DOHH2 (cell line): Measurements from ENCODE around the gene TXNDC11.

ENCODE experiments used
- H3F3A ChIP-seq: fragments of 200-600 bp; sonication (generic), shearing (Covaris generic); 2 replicates; pipeline ENCODE4 v1.6.0; 2016; ENCODE audit warnings: antibody characterized with exemption, mild to moderate bottlenecking; ENCODE audit not compliant: control insufficient read depth, insufficient read depth
- H3K27ac ChIP-seq: fragments of 200-600 bp; sonication (generic); 2 replicates; pipeline ENCODE4 v1.5.1; 2014; ENCODE audit warnings: low read depth, mild to moderate bottlenecking, low read length, moderate library complexity
- H3K27me3 ChIP-seq: fragments of 200-600 bp; sonication (generic); 2 replicates; pipeline ENCODE4 v1.6.1; 2014; ENCODE audit warnings: mild to moderate bottlenecking, low read length, mixed read lengths; ENCODE audit not compliant: control insufficient read depth
- H3K36me3 ChIP-seq: fragments of 200-600 bp; sonication (generic); 2 replicates; pipeline ENCODE4 v1.6.1; 2014; ENCODE audit warnings: mild to moderate bottlenecking, low read length, moderate library complexity, mixed read lengths; ENCODE audit not compliant: control insufficient read depth
- H3K4me1 ChIP-seq: fragments of 200-600 bp; sonication (generic); 2 replicates; pipeline ENCODE4 v1.6.1; 2014; ENCODE audit warnings: mild to moderate bottlenecking, low read length, mixed read lengths; ENCODE audit not compliant: control insufficient read depth
- H3K4me2 ChIP-seq: fragments of 200-600 bp; sonication (generic); 2 replicates; pipeline ENCODE4 v1.6.0; 2014; ENCODE audit warnings: mild to moderate bottlenecking, low read length, moderate library complexity
- H3K4me3 ChIP-seq: fragments of 200-600 bp; sonication (generic); 2 replicates; pipeline ENCODE4 v1.5.1; 2014; ENCODE audit warnings: mild to moderate bottlenecking, low read length, mixed read lengths
- H3K79me2 ChIP-seq: fragments of 200-600 bp; sonication (generic); 2 replicates; pipeline ENCODE4 v1.6.1; 2014; ENCODE audit warnings: mild to moderate bottlenecking, low read length, mixed read lengths; ENCODE audit not compliant: control insufficient read depth
- H3K9me2 ChIP-seq: fragments of 200-600 bp; sonication (generic); replicated peaks from 2 replicates; pipeline ENCODE4 v1.6.1; 2014; ENCODE audit warnings: mild to moderate bottlenecking, low read length, mixed read lengths; ENCODE audit not compliant: control insufficient read depth
- H3K9me3 ChIP-seq: fragments of 200-600 bp; sonication (generic); 2 replicates; pipeline ENCODE4 v1.6.1; 2014; ENCODE audit warnings: antibody characterized with exemption, low read length, mixed read lengths; ENCODE audit not compliant: control insufficient read depth, insufficient read depth
- H4K20me1 ChIP-seq: fragments of 200-600 bp; sonication (generic); 2 replicates; pipeline ENCODE4 v1.6.0; 2014; ENCODE audit warnings: low read depth, mild to moderate bottlenecking, antibody characterized with exemption, low read length, moderate library complexity; ENCODE audit not compliant: control insufficient read depth, insufficient read depth
- EZH2phosphoT487 ChIP-seq: fragments of 200-600 bp; sonication (generic); IDR thresholded peaks from 2 replicates; pipeline ENCODE4 v1.6.1; 2017; ENCODE audit warnings: borderline replicate concordance, mild to moderate bottlenecking, antibody characterized with exemption, low read length, moderate library complexity, mixed read lengths
- TF ChIP-seq, protein P1 (sequence below): fragments of 200-600 bp; sonication (generic); IDR thresholded peaks from one replicate; pipeline ENCODE4 v1.5.1; 2014; ENCODE audit warnings: antibody characterized with exemption, mild to moderate bottlenecking, low read depth, low read length; ENCODE audit not compliant: poor library complexity, severe bottlenecking

TXNDC11 gene

DNA sequence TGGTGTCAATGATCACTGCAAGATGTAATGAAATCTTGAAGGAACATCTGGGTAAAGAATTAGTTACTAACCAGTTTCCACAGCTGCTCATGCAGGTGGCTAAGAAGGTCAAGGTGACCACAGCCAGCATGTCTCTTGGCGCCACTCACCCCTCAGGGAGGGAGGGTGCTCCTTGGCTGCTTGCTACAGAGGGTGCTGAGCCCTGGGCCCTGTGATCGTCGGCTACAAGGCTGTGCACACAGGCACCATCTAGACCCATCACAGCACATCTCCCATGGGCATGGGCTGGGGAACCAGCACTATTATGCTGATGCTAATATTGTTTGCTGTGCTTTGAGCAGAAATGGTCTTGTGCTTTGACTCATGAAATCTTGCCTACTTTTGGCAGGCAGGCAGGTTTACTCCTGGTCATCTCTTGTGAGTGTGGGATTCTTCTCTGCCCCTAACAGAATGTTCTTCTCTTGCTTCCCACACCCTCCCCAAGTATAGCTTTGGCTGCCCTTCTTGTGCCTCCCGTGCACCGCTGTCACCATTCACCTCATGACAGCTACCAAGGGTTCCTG, 36.4 kb downstream of the TXNDC11 start:
- Histone ChIP-seq H3K27ac (no peak overlapping the region), H3K4me1 (peaks cover 15% of the 10 kb centered on the region), H3K4me3 (no peak overlapping the region), H3F3A (0 out of 2 replicates have a peak, but pooled peaks cover 3% of the 10 kb centered on the region), H3K9me2 (no peaks in the 10 kb centered on the region), H3K9me3 (no peaks in the 10 kb centered on the region), H4K20me1 (no peaks in the 10 kb centered on the region), H3K79me2 (no peaks in the 10 kb centered on the region; the same call in 1 of the 2 replicates), H3K27me3 (no peaks in the 10 kb centered on the region), H3K36me3 (peaks cover 31% of the 10 kb centered on the region), H3K4me2 (no peak overlapping the region)
- no peak for TF ChIP-seq EZH2phosphoT487
- TF ChIP-seq, protein P1, sequence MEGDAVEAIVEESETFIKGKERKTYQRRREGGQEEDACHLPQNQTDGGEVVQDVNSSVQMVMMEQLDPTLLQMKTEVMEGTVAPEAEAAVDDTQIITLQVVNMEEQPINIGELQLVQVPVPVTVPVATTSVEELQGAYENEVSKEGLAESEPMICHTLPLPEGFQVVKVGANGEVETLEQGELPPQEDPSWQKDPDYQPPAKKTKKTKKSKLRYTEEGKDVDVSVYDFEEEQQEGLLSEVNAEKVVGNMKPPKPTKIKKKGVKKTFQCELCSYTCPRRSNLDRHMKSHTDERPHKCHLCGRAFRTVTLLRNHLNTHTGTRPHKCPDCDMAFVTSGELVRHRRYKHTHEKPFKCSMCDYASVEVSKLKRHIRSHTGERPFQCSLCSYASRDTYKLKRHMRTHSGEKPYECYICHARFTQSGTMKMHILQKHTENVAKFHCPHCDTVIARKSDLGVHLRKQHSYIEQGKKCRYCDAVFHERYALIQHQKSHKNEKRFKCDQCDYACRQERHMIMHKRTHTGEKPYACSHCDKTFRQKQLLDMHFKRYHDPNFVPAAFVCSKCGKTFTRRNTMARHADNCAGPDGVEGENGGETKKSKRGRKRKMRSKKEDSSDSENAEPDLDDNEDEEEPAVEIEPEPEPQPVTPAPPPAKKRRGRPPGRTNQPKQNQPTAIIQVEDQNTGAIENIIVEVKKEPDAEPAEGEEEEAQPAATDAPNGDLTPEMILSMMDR, result no peak

DNA sequence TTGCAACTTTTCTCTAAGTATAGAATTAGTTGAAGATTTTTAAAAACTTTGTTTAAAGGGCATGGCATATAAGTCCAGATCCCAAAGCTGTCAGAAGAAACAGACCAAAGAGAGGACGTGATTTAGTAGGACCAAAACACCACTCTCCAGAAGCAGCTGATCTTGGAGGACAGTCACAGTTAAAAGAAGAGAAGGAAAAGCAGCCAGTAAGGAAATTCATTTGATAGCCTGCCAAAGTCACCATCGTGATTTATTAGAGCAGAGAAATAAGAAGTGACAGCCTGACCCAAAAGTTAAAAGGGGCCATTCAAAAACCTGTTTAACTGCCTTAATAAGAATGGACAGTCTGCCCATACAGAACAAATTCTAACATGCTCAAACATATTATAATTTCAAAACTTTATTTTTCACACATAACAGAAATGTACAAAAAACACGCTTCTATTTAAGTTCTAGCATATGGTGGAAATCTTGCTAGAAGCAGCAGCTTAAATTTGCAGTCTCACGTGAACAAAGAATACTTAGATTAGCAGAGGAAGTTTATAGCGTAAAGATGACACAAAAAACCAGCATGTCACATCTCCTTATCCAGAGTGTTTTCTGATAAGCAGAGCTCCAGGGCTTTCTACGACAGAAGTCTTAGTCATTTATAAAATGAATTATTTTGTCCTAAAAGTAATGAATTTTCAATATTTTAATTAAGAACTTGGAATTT, 37.2 kb downstream of the TXNDC11 start:
- peaks cover 30% of the 10 kb centered on the region for H3K36me3 ChIP-seq
- H3K9me3 ChIP-seq, result no peaks in the 10 kb centered on the region
- H3K27me3 ChIP-seq, result no peaks in the 10 kb centered on the region
- H3K9me2 ChIP-seq, result no peaks in the 10 kb centered on the region
- H3K4me2 ChIP-seq, result no peak overlapping the region
- H4K20me1 ChIP-seq, result no peaks in the 10 kb centered on the region
- H3K27ac ChIP-seq, result no peak overlapping the region
- peaks cover 7% of the 10 kb centered on the region for H3K4me1 ChIP-seq
- peaks cover 3% of the 10 kb centered on the region for H3K79me2 ChIP-seq
- H3K4me3 ChIP-seq, result no peak overlapping the region
- H3F3A ChIP-seq, result 0 out of 2 replicates have a peak, but pooled peaks cover 3% of the 10 kb centered on the region
- TF ChIP-seq, protein P1, result no peak
- no peak for TF ChIP-seq EZH2phosphoT487

DNA sequence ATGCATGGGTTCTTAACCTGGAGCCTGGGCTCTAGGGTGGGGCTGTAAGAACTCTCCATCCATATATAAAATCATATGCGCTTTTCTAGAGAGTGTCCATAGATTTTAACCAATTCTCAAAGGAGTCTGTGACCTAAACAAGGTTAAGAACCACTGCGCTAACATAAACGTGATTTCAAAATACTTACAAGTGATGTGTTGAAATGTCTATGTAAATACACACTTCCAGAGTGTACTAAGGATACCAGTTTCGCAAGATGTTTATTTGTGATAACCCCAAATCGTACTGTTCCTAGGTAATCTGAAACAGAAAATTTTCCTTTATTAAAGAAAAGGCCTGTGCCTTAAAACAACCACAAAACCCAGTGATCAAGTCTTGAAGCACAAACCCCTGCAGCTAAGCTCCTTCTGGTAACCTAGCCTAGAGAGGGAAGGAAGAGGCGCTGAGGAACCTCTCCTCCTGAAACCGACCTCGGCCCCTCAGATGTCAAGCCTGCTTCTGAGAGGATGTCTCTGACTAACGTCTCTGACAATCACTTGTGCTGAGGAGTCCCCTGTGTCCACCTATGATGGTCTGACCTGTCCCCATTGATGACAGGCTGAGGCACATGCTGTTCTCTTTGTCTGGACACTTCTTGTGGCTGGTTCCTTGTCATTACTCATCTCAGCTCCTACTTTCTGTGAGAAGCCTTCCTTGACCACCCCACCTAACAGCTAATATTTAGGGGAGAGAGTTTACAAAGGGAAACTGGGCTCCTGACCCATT, 42.2 kb downstream of the TXNDC11 start:
- TF ChIP-seq, protein P1, result no peak
- TF ChIP-seq EZH2phosphoT487, result no peak
- Histone ChIP-seq H3K79me2 (peaks cover 3% of the 10 kb centered on the region), H3F3A (no peaks in the 10 kb centered on the region), H3K4me2 (no peak overlapping the region), H3K36me3 (peaks cover 60% of the 10 kb centered on the region), H3K27me3 (no peaks in the 10 kb centered on the region), H3K4me1 (no peaks in the 10 kb centered on the region), H4K20me1 (no peaks in the 10 kb centered on the region), H3K9me3 (no peaks in the 10 kb centered on the region), H3K4me3 (no peak overlapping the region), H3K9me2 (no peaks in the 10 kb centered on the region), H3K27ac (no peak overlapping the region)
